GM18519 (cell line): ENCODE results near the gene HNRNPCL2.
"Not testable (repeated sequence)": the region's sequence is repeated elsewhere in the genome, so short reads cannot be mapped to it uniquely, and the experiment has no call there.

Source experiments
- ATAC-seq: cut with Tn5 transposase; IDR thresholded peaks from one replicate; pipeline ENCODE4 v1.9.1; 2021; ENCODE audit warnings: mild to moderate bottlenecking, moderate library complexity; ENCODE audit not compliant: unreplicated experiment, low FRiP score

The HNRNPCL2 gene

GRCh38 chr1:13116754-13117153 is at the start of gene HNRNPCL2:
Gene HNRNPCL2, minus strand, starts transcription at chr1:13116854. Its CDS starts 454 bp downstream, at chr1:13116400.
- ATAC-seq = not testable (repeated sequence)

- ATAC-seq = not testable (repeated sequence)
Observed at GRCh38 chr1:13165531-13165930, 48.9 kb upstream of the HNRNPCL2 start, which contains the start of gene HNRNPCL4. Gene HNRNPCL4, minus strand, starts transcription at chr1:13165631. Its CDS starts 164 bp downstream, at chr1:13165467.

DNA sequence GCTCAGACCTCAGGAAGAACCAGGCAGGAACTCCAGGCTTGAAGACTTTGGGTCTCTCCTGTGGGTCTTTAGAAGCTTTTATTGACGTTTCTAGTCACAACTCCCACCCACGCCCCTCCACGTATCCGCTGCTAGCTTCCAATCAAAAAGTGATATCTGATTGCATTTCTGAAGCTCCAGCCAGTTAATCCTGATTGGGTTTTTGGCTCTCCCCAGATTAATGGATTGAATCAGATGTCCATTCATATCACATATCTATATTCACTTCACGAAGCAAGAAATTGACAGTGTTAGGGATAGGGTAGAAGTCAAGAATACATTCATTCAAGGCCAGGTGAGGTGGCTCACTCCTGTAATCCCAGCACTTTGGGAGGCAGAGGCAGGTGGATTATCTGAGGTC is 39.3 kb upstream of the HNRNPCL2 start, which contains the start of gene PRAMEF26:
Gene PRAMEF26, minus strand, starts transcription at position 101 of the 400 bp plus-strand sequence. CDS start 2,914 bp downstream, outside the sequence.
- ATAC-seq = not testable (repeated sequence)

DNA sequence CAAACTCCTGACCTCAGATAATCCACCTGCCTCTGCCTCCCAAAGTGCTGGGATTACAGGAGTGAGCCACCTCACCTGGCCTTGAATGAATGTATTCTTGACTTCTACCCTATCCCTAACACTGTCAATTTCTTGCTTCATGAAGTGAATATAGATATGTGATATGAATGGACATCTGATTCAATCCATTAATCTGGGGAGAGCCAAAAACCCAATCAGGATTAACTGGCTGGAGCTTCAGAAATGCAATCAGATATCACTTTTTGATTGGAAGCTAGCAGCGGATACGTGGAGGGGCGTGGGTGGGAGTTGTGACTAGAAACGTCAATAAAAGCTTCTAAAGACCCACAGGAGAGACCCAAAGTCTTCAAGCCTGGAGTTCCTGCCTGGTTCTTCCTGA is 46.2 kb downstream of the HNRNPCL2 start, which contains the start of gene PRAMEF25:
Gene PRAMEF25, plus strand, starts transcription at position 301 of the 400 bp plus-strand sequence. CDS start 2,920 bp downstream, outside the sequence.
- not testable (repeated sequence) for ATAC-seq
